GM19395 (cell line): ENCODE measurements around the gene RIPPLY2.
A peak's percentile ranks its signal among the peaks of the same experiment; 100 is the strongest.
"Not testable (repeated sequence)": the region's sequence is repeated elsewhere in the genome, so short reads cannot be mapped to it uniquely, and the experiment has no call there.

Experiments
- ATAC-seq: cut with Tn5 transposase; IDR thresholded peaks from one replicate; pipeline ENCODE4 v1.9.1; 2021; ENCODE audit warnings: mild to moderate bottlenecking, moderate library complexity; ENCODE audit not compliant: unreplicated experiment

The RIPPLY2 gene

GRCh38 chr6:83853178-83854000, at the start of gene RIPPLY2:
Gene RIPPLY2 (plus strand): TSS chr6:83853360. CDS start chr6:83853417, 57 bp downstream.
- peak; percentile 63 for ATAC-seq

- ATAC-seq, result not testable (repeated sequence)
Observed at GRCh38 chr6:83803492-83803891, 49.7 kb upstream of the RIPPLY2 start.

GRCh38 chr6:83804886-83805285, 48.3 kb upstream of the RIPPLY2 start:
- ATAC-seq, result no peak

DNA sequence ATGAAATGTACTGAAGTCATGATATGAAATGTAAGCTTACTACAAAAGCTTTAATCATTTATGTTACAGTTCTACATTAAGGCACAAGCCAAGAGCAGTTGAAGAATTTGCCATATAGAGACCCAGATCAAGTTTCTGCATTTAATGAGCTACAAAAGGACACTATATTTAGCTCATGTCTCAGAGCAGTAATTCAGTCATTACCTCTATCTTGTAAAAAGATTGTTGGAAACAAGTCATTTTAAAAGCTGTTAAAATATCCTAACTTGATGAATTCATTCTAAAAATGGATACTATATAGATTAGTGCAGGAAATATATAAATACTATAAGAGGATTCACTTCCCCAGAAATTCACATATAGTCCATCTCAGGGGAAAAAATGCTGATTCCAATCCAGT, 45.2 kb upstream of the RIPPLY2 start:
- no peak for ATAC-seq

DNA sequence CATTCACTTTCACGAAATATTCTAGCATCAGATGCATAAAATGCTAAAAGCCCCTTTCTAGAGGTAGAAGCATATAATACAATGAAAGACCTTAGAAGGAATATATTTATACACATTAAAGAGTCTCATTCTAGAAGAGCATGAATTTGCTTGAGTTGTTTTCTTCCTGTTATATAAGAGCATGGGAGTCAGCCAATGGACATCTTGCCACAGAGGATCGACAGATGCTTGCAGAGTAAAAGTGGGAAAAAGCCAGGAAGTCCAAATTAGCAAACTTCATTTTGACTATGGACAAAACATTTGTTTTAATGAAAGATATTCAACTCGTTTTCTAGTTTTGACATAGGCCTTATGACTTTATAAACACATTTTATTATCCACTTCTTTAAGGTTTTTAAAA, 44.2 kb upstream of the RIPPLY2 start:
- no peak for ATAC-seq

DNA sequence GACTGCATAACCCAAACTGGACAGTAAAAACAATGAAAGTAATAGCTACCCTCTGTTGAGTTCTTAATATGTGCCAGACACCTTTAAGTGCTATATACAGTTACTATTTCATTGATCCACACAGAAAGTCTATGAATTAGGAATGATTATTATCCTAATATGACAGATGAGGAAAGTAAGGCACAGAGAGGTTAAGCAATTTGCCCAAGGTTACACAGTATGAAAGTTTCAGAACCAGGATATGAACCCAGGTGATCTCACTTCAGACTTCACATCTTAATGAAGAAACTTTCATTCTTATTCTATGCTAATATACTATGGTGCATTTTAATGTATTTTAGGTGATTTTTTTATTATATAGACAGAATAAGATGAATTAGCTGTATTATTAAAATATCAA, 40.6 kb upstream of the RIPPLY2 start:
- ATAC-seq, result no peak

GRCh38 chr6:83815631-83816272, 37.4 kb upstream of the RIPPLY2 start:
- no peak for ATAC-seq

DNA sequence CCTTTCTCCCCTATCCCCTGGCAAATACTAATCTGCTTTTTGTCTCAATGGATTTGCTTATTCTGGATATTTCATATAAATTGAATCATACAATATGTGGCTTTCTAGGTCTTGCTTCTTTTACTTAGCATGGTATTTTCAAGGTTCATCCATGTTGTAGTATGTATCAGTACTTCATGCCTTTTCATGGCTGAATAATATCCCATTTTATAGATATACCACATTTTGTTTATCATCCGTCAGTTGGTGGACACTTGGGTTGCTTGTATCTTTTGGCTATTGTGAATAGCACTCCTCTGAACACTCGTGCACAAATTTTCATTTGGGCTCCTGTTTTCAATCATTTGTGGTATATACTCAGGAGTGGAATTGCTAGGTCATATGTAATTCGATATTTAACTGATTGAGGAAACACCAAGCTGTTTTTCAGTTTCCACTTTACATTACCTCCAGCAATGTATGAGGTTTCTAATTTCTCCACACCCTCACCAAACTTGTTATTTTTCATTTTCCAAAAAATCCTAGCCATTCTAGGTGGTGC, 30.5 kb upstream of the RIPPLY2 start:
- ATAC-seq, result no peak

DNA sequence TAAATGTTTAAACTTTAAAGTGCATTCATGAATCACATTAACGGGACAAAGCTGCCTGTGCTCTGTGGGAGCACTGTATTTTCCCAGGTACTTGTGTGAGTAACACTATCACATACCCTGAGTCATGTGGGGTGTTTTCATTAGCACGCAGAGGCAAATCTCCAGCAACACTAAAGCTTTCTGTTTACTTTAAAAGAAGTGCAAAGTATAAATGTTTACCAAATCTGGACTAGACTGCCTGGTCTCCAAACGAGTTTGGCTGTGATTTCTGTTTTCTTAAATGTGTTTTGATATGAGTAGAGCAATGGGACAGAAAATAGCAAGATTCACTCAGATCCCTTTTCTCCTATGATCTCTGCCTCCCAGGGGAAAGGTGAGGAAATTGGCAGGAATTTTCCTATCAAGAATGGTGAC, 28.8 kb upstream of the RIPPLY2 start:
- no peak for ATAC-seq

DNA sequence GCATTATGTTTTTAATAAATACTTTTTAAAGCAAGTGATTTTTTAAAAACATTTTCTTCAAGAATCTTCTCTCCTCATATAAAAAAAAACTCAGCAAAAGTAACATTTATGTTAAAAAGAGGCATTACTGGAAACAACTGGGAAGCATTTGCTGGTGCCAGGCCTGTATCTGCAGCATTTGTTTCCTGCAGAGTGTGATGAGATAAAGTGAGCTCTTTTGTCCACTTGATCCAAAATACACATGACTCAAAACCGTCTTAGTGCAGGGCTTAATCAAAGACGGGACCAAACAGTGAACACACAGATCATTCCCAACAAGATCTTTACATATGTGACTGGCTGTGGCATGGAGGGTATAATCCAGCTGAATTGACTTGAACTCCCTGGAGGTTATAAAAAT, 28.3 kb upstream of the RIPPLY2 start:
- ATAC-seq, result no peak

DNA sequence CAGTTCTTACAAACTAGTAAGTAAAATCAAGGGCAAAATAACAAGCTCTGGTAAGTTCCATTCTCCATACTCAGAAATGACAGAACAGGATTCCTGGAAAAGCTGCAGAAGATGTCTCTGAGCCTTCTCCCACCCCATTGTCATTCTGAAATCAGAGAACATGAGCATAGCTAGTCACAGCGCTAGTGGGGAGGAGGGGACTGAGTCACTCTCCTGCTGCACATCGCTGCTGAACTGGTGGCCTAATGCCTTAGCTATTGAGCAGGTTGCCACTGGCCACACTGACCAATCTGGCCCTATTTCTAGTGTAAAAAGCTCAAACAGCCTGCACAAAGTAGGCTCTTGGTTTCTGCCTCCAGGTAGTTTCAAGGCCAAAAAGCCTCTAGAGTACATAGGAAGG, 26.1 kb upstream of the RIPPLY2 start:
- ATAC-seq, result no peak

GRCh38 chr6:83838727-83839126, 14.4 kb upstream of the RIPPLY2 start:
- no peak for ATAC-seq

DNA sequence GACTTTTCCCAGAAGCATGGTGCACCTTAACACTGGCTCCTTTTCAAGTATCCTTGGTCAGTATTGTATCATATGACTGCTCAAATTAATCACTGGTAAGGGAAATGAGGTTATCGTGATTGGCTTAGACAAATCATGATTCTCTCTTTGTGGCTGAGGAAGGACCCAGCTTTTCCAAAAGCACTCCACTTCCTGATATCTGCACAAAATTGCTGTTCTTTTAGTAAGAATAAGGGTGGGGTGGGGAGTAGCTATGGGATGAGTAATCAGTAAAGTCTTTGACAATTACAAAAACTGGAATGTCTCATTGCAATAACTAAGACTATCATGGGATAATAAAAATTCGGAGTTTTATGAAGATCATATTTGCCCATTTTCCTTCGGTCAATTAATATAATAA, 9.0 kb upstream of the RIPPLY2 start:
- no peak for ATAC-seq

DNA sequence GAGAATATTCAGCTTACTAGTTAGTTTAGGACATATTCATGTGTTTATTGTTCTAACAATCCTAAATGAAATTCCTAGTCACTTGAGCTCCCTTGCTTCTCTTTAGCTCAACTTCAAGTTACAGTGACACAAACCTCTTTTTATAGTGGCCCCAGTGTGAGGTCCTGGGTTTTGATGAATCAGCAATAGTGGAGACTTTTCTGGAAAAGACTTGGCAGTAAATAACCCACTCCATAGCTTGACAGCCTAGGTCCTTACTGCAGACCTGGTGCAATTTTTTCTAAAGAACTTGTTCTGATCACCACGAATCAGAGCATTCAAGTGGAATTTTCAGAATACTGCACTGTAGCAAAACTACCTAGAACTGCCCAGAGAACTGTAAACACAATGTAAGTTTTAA, 6.9 kb upstream of the RIPPLY2 start:
- ATAC-seq, result no peak

- ATAC-seq, result peak; percentile 95
Observed at GRCh38 chr6:83847179-83847578, 6.0 kb upstream of the RIPPLY2 start.

DNA sequence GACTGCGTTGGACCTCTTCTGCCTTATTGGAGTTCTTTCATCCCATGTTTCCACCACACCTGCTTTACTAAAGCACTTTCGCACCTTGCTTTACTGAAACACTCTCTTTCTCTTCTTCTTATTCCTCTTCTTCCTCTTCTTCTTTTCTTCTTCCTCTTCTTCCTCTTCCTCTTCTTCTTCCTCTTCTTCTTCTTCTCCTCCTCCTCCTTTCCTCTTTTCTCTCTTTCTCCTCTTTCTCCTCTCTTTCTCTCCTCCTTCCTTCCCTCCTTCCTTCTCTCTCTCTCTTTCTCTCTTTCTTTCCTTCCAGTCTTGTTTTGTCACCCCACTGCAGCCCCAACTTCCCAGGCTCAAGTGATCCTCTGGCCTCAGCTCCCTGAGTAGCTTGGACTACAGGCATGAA, 4.0 kb upstream of the RIPPLY2 start:
- ATAC-seq, result no peak

- ATAC-seq, result no peak
Observed at GRCh38 chr6:83849610-83850009, 3.5 kb upstream of the RIPPLY2 start.

GRCh38 chr6:83852528-83853177, 507 bp upstream of the RIPPLY2 start:
- ATAC-seq, result no peak

DNA sequence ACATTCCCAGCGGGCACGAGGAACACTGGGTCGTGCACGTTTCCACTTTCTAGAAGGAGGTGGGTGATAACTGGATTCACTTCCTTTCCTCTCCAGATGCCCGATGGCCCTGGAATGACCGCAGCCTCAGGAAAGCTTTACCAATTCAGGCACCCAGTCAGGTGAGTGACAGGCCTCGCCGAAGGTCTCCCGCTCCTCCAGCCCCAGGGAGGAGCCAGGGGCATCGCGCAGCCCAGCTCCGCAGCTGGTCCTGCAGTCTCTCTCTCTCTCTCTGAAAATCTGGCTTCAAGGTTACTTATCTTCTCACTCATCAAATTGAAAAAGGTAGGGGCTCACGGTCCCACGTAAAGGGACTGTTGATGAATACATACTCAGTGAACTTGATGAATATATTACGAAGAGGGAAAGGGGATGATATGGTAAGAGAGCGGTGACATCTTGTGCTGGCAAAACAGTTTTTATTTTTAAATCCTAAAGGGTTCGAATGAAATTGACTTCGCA, 891 bp downstream of the RIPPLY2 start:
- ATAC-seq, result peak; percentile 10

DNA sequence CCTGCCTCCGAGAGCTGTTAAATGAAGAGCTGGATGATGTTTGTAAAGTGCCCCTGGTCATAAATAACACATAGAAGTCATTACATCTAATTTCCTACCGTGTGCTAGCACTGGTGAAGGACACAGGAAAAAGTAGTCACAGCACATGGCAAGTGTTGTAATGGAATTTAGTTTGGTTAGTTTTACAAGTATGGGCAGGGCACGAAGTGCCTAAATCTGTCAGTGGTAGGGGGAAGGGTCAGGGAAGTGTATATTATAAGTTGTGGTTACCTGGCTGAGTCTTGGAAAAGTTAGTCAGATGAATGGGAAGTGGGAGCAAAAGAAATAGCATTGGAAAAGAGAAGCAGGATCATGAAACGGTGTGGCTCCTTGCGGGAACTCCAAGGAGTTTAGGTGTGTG, 1.6 kb downstream of the RIPPLY2 start:
- no peak for ATAC-seq
